Ascending aorta (tissue), 2 donors: ENCODE results near the gene WSCD2. TPM values are rescaled to one million over a fixed set of nuclear protein-coding genes. Genes with fewer than 3 reads are reported as not detected.

ENCODE experiments used
- DNase-seq, 2 donors: peaks; one replicate each; pipeline ENCODE4 v3.0.0-alpha.2; 2019; ENCODE audit warnings: low spot score in 2 of 2
- H3K27ac ChIP-seq, 2 donors: fragments of 200-600 bp; sonication (generic); one replicate each; pipeline ENCODE4 v1.5.1; 2016 to 2017; ENCODE audit warnings: mild to moderate bottlenecking in 1 of 2
- H3K27me3 ChIP-seq: fragments of 200-600 bp; sonication (generic); one replicate; pipeline ENCODE4 v1.5.1; 2017
- H3K36me3 ChIP-seq, 2 donors: fragments of 200-600 bp; sonication (generic); one replicate each; pipeline ENCODE4 v1.5.1; 2016
- H3K4me1 ChIP-seq, 2 donors: fragments of 200-600 bp; sonication (generic); one replicate each; pipeline ENCODE4 v1.5.1; 2016 to 2017; ENCODE audit warnings: mild to moderate bottlenecking in 1 of 2
- H3K4me3 ChIP-seq, 2 donors: fragments of 200-600 bp; sonication (generic); one replicate each; pipeline ENCODE4 v1.5.1; 2016 to 2017; ENCODE audit warnings: mild to moderate bottlenecking in 1 of 2
- H3K9me3 ChIP-seq, 2 donors: fragments of 200-600 bp; sonication (generic); one replicate each; pipeline ENCODE4 v1.5.1; 2016
- CTCF ChIP-seq, 3 experiments: fragments of 200-600 bp in 2 of 3; fragments of 450-650 bp in 1 of 3; sonication (generic) in 2 of 3; IDR thresholded peaks; one replicate each; pipeline ENCODE4 v1.5.1; 2016 to 2019; ENCODE audit warnings: antibody characterized with exemption in 3 of 3, mild to moderate bottlenecking in 1 of 3, moderate library complexity in 1 of 3
- intact Hi-C: fragments of 100-400 bp; cut with DNase I; formaldehyde crosslinking; loops from one replicate; pipeline ENCODE4 v1.15.1; 2023
- total RNA-seq: library from RNA; depleted of rRNA; stranded (reverse); fragments of >200 nt; gene quantifications from one replicate; pipeline ENCODE4 v1.1.0, GENCODE V29; 2016

The WSCD2 gene
- total RNA-seq, 1 donor from 2014 or later, result 3.5 TPM

GRCh38 chr12:108271951-108272872 is 143.1 kb downstream of the WSCD2 start:
- TF ChIP-seq CTCF (IDR thresholded peaks at IDR 0.05), result no peak
- no peaks in the 10 kb centered on the region for H3K36me3 ChIP-seq
- DNase-seq, result no peak
- intact Hi-C loops, result no loop called here
- H3K4me3 ChIP-seq, result no peak overlapping the region
- H3K27me3 ChIP-seq, result no peaks in the 10 kb centered on the region
- H3K9me3 ChIP-seq, result no peaks in the 10 kb centered on the region
- no peak overlapping the region for H3K27ac ChIP-seq
- no peaks in the 10 kb centered on the region for H3K4me1 ChIP-seq

- no peak overlapping the region for H3K4me3 ChIP-seq
- intact Hi-C loops, result no loop called here
- no peaks in the 10 kb centered on the region for H3K4me1 ChIP-seq
- H3K9me3 ChIP-seq, result no peaks in the 10 kb centered on the region
- no peak for DNase-seq
- H3K27me3 ChIP-seq, result no peaks in the 10 kb centered on the region
- no peak overlapping the region for H3K27ac ChIP-seq
- TF ChIP-seq CTCF (IDR thresholded peaks at IDR 0.05), result no peak
- H3K36me3 ChIP-seq, result no peaks in the 10 kb centered on the region
These were observed 144.1 kb downstream of the WSCD2 start for GRCh38 chr12:108273217-108273616.

- intact Hi-C loops, result no loop called here
- H3K36me3 ChIP-seq, result no peaks in the 10 kb centered on the region
- DNase-seq, result no peak
- TF ChIP-seq CTCF (IDR thresholded peaks at IDR 0.05), result no peak
- no peaks in the 10 kb centered on the region for H3K4me1 ChIP-seq
- H3K9me3 ChIP-seq, result no peaks in the 10 kb centered on the region
- H3K4me3 ChIP-seq, result no peak overlapping the region
- no peaks in the 10 kb centered on the region for H3K27me3 ChIP-seq
- H3K27ac ChIP-seq, result no peak overlapping the region
These were observed 148.5 kb downstream of the WSCD2 start for GRCh38 chr12:108277613-108278012.

GRCh38 chr12:108282160-108282559 is 153.1 kb downstream of the WSCD2 start:
- intact Hi-C loops, result no loop called here
- no peaks in the 10 kb centered on the region for H3K9me3 ChIP-seq

GRCh38 chr12:108282676-108283075 is 153.6 kb downstream of the WSCD2 start:
- H3K27ac ChIP-seq, result no peak overlapping the region
- DNase-seq, result no peak
- H3K4me1 ChIP-seq, result no peaks in the 10 kb centered on the region
- H3K4me3 ChIP-seq, result no peak overlapping the region
- intact Hi-C loops, result no loop called here
- no peaks in the 10 kb centered on the region for H3K36me3 ChIP-seq
- TF ChIP-seq CTCF (IDR thresholded peaks at IDR 0.05), result no peak
- no peaks in the 10 kb centered on the region for H3K27me3 ChIP-seq
- no peaks in the 10 kb centered on the region for H3K9me3 ChIP-seq

More at GRCh38 chr12:108282160-108282559, 153.1 kb downstream of the WSCD2 start:
- H3K36me3 ChIP-seq, result no peaks in the 10 kb centered on the region
- no peaks in the 10 kb centered on the region for H3K27me3 ChIP-seq
- H3K4me1 ChIP-seq, result no peaks in the 10 kb centered on the region
- DNase-seq, result no peak
- no peak overlapping the region for H3K27ac ChIP-seq
- TF ChIP-seq CTCF (IDR thresholded peaks at IDR 0.05), result no peak
- no peak overlapping the region for H3K4me3 ChIP-seq
